ENCODE measurements around the gene PLB1. TPM values are rescaled to one million over a fixed set of nuclear protein-coding genes. Genes with fewer than 3 reads are reported as not detected.
"Not testable (repeated sequence)": the region's sequence is repeated elsewhere in the genome, so short reads cannot be mapped to it uniquely, and the experiment has no call there.

PLB1 gene
- total RNA-seq, 1 donor from 2014 or later = 5.5 TPM

DNA sequence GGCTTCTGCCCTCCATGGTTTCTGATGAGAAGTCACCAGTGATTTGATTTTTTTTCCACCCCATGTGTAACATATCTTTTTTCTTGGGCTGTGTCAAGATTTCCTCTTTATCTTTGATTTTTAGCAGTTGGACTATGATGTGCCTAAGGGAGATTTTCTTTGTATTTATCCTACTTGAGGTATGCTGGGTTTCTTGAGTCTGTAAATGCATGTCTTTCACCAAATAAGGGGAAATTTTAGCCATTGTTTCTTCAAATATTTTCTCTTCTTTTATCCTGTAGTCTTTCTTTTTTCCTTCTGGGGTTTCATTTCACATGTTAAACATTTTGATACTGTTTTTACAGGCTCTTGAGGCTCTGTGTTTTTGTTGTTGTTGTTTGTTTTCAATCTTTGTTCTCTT is 33.7 kb upstream of the PLB1 start:
- intact Hi-C loops (cut with DNase I) = no loop called here
- no peak for ATAC-seq

GRCh38 chr2:28463211-28463816 is 32.5 kb upstream of the PLB1 start:
- no peak for DNase-seq (ENCODE audit: low spot score)
- intact Hi-C loops (cut with DNase I) = no loop called here
- no peak for ATAC-seq

More for the DNA sequence above, 33.7 kb upstream of the PLB1 start:
- DNase-seq (ENCODE audit: low spot score) = no peak

GRCh38 chr2:28463893-28464292 is 32.0 kb upstream of the PLB1 start:
- intact Hi-C loops (cut with DNase I) = no loop called here
- ATAC-seq (no peak), DNase-seq (ENCODE audit: low spot score) (no peak)

- intact Hi-C loops (cut with DNase I) = no loop called here
- no peak for ATAC-seq
- DNase-seq (ENCODE audit: low spot score) = no peak
Observed at GRCh38 chr2:28465148-28465885, 30.5 kb upstream of the PLB1 start.

- no peak for DNase-seq (ENCODE audit: low spot score)
- intact Hi-C loops (cut with DNase I) = no loop called here
- no peak for ATAC-seq
Observed at GRCh38 chr2:28469304-28469703, 26.6 kb upstream of the PLB1 start.

DNA sequence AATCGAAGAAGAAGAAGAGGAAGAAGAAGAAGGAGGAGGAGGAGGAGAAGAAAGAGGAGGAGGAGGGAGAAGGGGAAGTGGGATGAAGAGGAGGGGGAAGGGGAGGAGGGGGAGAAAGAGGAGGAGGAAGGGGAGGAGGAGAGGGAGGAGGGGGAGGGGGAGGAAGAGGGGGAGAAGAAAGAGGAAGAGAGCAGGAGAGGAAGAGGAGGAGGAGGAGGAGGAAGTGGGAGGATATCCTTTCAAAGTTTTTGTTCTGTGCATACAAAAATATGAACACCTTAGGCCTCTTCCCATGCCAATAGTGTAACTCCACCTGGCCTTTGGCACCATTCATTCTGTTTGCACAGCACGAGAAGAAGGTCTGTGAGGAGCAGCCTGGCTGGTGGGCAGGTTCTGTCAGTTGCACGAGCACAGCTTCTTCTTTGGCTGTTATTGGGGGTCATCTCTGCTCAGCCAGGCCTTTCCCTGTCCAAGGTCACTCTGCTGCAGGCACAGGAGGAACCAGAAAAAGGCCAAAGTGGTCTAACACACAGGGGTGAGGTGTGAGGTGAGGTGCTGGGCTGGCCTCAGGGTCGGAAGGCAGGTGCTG is 25.8 kb upstream of the PLB1 start:
- ATAC-seq (no peak), DNase-seq (ENCODE audit: low spot score) (no peak)
- intact Hi-C loops (cut with DNase I) = no loop called here

GRCh38 chr2:28470759-28471158 is 25.1 kb upstream of the PLB1 start:
- no peak for DNase-seq (ENCODE audit: low spot score)
- intact Hi-C loops (cut with DNase I) = no loop called here
- no peak for ATAC-seq

DNA sequence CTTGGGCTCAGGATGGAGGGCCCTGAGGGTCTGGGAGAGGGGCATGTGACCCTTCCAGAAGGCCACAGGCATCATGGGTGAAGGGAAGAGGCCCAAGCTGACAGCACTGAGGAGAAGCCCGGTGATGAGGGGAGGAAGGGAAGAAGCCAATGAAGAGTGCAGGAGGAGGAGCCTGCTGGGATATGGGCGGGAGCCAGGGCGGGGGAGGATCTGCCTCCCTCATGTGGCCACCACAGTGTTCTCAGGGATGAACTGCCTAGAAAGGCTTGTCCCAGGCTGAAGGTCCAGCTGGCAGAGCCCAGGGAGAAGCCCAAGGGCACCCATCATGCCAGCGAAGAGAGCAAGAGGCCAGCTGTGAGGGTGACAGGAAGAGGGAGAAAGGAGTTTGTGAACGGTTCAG is 24.6 kb upstream of the PLB1 start:
- ATAC-seq = no peak

DNA sequence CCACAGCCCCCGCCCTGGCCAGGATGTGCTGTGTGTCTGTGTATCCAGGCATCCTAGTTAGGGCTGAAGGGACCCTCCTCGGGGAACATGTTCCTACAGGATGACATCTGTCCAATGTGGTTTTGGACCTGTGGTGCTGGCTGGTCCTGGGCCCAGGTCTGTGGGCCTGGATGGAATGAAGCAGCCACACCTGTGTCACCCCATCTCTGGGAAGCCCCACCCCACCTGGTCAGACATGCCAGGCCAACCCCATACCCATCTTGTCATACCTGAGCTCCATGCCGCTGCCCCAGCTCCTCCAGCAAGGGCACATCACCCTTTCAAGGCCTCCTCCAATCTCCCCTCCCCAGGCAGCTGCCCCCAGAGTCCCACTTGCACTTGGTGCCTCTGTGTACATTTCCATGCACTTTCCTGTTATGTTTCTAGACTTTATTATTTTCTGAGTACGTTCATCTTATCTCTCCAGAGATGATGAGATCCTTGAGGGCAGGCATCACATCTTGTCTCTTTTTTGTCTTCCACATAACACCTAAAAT is 24.1 kb upstream of the PLB1 start:
- DNase-seq (ENCODE audit: low spot score) = no peak
- intact Hi-C loops (cut with DNase I) = no loop called here
- no peak for ATAC-seq

More for the DNA sequence above, 24.6 kb upstream of the PLB1 start:
- DNase-seq (ENCODE audit: low spot score) = no peak
- intact Hi-C loops (cut with DNase I) = no loop called here

- DNase-seq (ENCODE audit: low spot score); intact Hi-C loops (cut with DNase I); ATAC-seq: not testable (repeated sequence)
Observed at GRCh38 chr2:28472641-28473040, 23.2 kb upstream of the PLB1 start.

DNA sequence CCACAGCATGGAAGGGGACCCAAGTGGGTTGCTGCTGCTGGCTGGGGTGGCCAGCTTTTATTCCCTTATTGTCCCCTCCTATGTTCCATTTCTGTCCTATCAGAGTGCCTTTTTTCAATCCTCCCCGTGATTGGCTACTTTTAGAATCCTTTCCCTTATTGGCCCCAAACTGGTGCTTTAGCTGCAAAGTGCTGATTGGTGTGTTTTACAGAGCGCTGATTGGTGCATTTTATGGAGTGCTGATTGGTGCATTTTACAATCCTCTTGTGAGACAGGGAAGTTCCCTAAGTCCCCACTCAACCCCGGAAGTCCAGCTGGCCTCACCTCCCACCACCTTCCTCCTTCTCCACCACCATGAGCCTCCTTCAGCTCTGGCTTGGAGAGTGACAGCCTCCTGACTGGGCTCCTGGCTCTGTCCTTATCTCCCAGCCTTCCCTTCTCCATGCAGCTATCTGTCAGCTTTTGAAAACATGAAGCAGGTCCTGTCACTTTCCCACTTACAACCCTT is 20.7 kb upstream of the PLB1 start:
- ATAC-seq (no peak), DNase-seq (ENCODE audit: low spot score) (no peak)
- intact Hi-C loops (cut with DNase I) = no loop called here

GRCh38 chr2:28477087-28477486 is 18.8 kb upstream of the PLB1 start:
- ATAC-seq (no peak), DNase-seq (ENCODE audit: low spot score) (no peak)
- intact Hi-C loops (cut with DNase I) = no loop called here

DNA sequence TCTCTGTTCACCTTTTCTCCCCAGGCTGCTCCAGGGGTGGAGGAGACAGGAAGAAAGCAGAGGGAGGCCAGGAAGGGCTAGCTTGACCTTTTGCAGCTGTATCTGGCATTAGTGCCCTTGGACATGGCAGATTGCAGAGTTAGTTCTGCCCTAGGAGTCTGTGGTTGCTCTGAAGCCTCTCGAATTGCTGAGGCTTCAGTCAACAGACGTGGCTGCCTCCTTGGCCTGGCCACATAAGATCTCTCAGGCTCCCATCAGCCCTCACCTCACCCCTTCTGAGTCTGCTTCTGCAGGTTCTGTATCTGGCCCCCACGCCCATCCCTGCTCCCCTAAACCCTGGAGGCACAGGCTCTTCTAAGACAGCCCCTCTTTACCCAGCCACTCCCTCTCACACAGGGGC is 18.2 kb upstream of the PLB1 start:
- ATAC-seq = no peak
- intact Hi-C loops (cut with DNase I) = no loop called here
- DNase-seq (ENCODE audit: low spot score) = no peak

GRCh38 chr2:28480403-28481049 is 15.3 kb upstream of the PLB1 start:
- ATAC-seq = no peak
- intact Hi-C loops (cut with DNase I) = no loop called here
- DNase-seq (ENCODE audit: low spot score) = no peak

DNA sequence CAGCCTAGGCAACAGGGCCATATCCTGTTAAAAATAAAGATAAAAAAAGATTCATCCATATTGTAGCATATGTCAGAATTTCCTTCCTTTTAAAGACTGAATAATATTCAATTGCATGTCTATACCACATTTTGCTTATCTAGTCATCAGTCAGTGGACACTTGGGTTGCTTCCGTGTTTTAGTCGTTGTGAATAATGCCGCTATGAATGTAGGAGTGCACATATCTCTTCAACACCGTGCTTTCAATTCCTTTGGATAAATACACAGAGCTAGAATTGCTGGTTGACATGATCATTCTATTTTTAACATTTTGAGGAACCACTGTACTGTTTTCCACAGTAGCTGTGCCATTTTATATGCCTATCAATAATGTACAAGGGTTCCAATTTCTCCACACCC is 14.0 kb upstream of the PLB1 start:
- DNase-seq (ENCODE audit: low spot score) = no peak
- intact Hi-C loops (cut with DNase I) = no loop called here
- ATAC-seq = no peak

GRCh38 chr2:28484835-28485234 is 11.0 kb upstream of the PLB1 start:
- no peak for DNase-seq (ENCODE audit: low spot score)
- no peak for ATAC-seq
- intact Hi-C loops (cut with DNase I) = no loop called here

GRCh38 chr2:28486526-28486925 is 9.3 kb upstream of the PLB1 start:
- no peak for ATAC-seq

DNA sequence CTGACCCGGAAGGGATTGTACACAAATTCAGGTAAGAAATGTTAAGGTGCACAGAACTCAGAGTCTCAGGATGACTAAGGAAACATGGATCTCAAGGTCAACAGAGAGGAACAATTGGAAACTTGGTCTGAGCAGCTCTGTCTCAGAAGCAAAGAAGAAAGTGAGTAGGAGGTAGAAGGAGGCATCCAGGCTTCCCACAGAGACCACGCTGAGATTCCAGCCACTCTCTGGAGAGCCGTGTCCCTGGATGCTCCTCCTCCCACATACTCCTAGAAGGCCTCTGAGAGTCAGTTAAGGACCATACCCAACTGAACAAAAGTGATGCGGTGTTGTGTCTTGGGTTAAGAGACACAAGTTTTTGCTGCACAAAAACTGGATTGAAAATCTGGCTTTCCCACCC is 8.6 kb upstream of the PLB1 start:
- ATAC-seq (no peak), DNase-seq (ENCODE audit: low spot score) (no peak)
- intact Hi-C loops (cut with DNase I) = no loop called here

More at GRCh38 chr2:28486526-28486925, 9.3 kb upstream of the PLB1 start:
- no peak for DNase-seq (ENCODE audit: low spot score)
- intact Hi-C loops (cut with DNase I) = no loop called here

DNA sequence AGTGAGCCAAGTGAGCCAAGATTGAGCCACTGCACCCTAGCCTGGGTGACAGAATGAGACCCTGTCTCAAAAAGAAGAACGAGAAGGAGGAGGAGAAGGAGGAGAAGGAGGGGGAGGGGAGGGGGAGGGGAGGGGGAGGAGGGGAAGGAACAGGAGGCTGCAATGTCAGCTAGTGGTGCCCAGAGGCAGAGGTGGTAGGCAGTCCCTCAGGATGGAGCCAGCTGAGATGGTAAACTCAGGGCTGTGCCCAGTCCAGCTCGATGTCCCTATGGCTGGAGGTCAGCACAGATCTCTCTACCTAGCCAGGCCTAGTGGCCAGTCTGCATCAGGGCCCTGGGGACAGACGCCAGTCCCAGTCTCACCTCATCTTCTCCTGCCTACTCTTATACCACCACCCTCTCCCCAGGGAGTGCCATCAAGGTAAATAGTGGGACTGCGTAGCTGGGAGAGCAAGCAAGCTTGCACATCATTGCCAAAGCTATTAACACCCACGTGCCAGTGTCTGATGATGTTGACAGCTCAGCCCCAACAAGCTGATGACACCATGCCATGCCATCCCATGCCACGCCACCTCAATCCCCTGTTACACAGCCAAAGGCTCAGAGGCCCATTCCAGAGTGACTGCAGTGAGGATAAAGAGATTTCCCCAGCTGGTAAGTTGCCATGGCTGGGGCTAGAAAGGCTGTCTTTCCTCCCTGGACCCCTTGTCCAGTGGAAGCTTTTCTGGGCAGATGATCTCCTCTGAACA is 7.6 kb upstream of the PLB1 start:
- intact Hi-C loops (cut with DNase I) = no loop called here
- DNase-seq (ENCODE audit: low spot score) (no peak), ATAC-seq (no peak)
